Measurements from ENCODE around the gene DIPK2A. TPM values are rescaled to one million over a fixed set of nuclear protein-coding genes. Genes with fewer than 3 reads are reported as not detected.

DIPK2A gene
- total and polyA plus RNA-seq, 4 donors = 6.1 to 125 (median 17.8) TPM

DNA sequence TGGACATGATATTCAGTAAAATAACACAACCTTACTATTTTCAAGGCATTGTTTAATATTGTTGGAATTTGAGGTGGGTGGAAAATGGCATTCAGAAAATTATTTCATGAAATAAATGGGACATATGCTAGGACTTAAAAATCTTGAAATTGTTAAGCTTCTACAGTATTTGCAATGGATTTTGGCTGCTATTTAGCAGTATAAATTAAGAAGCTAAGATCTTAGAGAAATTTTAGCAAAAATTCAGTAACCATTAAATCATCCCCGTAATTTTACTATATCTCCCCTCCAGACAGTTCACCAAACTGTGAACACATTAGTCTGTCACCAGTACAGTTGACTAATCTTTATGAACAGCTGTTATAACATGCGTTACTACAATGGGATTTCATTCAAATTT is 8.2 kb downstream of the DIPK2A start:
- TF ChIP-seq, protein P1, sequence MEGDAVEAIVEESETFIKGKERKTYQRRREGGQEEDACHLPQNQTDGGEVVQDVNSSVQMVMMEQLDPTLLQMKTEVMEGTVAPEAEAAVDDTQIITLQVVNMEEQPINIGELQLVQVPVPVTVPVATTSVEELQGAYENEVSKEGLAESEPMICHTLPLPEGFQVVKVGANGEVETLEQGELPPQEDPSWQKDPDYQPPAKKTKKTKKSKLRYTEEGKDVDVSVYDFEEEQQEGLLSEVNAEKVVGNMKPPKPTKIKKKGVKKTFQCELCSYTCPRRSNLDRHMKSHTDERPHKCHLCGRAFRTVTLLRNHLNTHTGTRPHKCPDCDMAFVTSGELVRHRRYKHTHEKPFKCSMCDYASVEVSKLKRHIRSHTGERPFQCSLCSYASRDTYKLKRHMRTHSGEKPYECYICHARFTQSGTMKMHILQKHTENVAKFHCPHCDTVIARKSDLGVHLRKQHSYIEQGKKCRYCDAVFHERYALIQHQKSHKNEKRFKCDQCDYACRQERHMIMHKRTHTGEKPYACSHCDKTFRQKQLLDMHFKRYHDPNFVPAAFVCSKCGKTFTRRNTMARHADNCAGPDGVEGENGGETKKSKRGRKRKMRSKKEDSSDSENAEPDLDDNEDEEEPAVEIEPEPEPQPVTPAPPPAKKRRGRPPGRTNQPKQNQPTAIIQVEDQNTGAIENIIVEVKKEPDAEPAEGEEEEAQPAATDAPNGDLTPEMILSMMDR (IDR thresholded peaks at IDR 0.05; ENCODE audit: control extremely low read depth, extremely low read depth) = no peak
- no peak for ATAC-seq (ENCODE audit: insufficient read depth, low FRiP score)
- Histone ChIP-seq H3K4me1 (ENCODE audit: control insufficient read depth in 5 of 5, insufficient read depth in 5 of 5, low read length in 5 of 5) (peaks cover 0 to 31% (median 5%) of the 10 kb centered on the region in 5 donors), H3K36me3 (ENCODE audit: control insufficient read depth in 4 of 4, insufficient read depth in 4 of 4, low read length in 4 of 4) (peaks cover 0 to 9% (median 2%) of the 10 kb centered on the region in 4 donors), H3K27me3 (ENCODE audit: control insufficient read depth in 3 of 3, insufficient read depth in 3 of 3, low read length in 2 of 3) (no peaks in the 10 kb centered on the region), H3K4me3 (no peak overlapping the region), H3K9me3 (ENCODE audit: control insufficient read depth in 4 of 4, insufficient read depth in 3 of 4, low read length in 3 of 4) (no peaks in the 10 kb centered on the region), H3K27ac (ENCODE audit: low read depth in 1 of 2, low read length in 1 of 2) (no peak overlapping the region), H3K9ac (ENCODE audit: insufficient read depth in 1 of 2, low read length in 2 of 2) (no peak overlapping the region)
- 80 to 84% methylated on average over 2 of the region's 2 CpGs for WGBS, 2 donors
- peak in 1 of 3 donors; percentile 5 for DNase-seq

DNA sequence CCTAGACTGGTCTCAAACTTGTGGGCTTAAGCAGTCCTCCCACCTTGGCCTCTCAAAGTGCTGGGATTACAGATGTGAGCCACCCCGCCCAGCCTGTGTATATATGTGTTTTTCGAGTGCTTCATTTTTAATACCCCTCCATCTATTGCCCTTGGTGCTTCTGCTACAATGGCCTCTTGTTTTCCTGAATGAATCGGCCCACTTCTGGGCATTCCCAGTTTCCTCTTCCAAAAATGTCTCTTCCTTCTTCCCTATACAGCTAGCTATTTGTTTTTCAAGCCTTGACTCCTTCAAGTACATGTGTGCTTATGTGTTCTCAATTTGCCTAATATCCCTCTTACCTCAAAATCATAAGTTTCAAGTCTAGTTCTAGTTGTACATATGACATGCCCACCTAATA is 16.7 kb downstream of the DIPK2A start:
- H3K4me1 ChIP-seq (ENCODE audit: control insufficient read depth in 5 of 5, insufficient read depth in 5 of 5, low read length in 5 of 5) = peaks cover 0 to 7% (median 0%) of the 10 kb centered on the region in 5 donors
- H3K9ac ChIP-seq (ENCODE audit: insufficient read depth in 1 of 2, low read length in 2 of 2) = no peak overlapping the region
- DNase-seq (no peak), ATAC-seq (ENCODE audit: insufficient read depth, low FRiP score) (no peak)
- TF ChIP-seq, protein P1 (IDR thresholded peaks at IDR 0.05; ENCODE audit: control extremely low read depth, extremely low read depth) = no peak
- no peaks in the 10 kb centered on the region for H3K9me3 ChIP-seq (ENCODE audit: control insufficient read depth in 4 of 4, insufficient read depth in 3 of 4, low read length in 3 of 4)
- 82 to 84% methylated on average over 3 of the region's 3 CpGs for WGBS, 2 donors
- H3K27me3 ChIP-seq (ENCODE audit: control insufficient read depth in 3 of 3, insufficient read depth in 3 of 3, low read length in 2 of 3) = no peaks in the 10 kb centered on the region
- H3K4me3 ChIP-seq = no peak overlapping the region
- H3K27ac ChIP-seq (ENCODE audit: low read depth in 1 of 2, low read length in 1 of 2) = no peak overlapping the region
- H3K36me3 ChIP-seq (ENCODE audit: control insufficient read depth in 4 of 4, insufficient read depth in 4 of 4, low read length in 4 of 4) = peaks cover 0 to 16% (median 7%) of the 10 kb centered on the region in 4 donors

DNA sequence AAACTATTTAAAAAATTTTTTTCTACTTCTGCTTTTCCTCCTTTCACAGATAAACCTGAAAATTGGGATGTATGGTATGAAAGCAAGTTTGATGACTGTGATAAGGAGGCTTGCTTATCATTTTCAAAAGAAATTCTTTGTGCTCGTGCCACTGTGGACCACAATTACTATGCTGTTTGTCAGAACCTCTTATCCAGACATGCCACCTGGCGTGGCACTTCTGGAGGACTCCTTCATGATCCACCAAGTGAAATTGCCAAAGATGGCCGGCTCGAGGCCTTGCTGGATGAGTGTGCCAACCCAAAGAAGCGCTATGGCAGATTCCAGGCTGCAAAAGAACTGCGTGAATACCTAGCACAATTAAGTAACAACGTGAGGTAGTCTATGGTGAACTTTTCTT is 17.8 kb downstream of the DIPK2A start:
- Histone ChIP-seq H3K4me3 (no peak overlapping the region), H3K4me1 (ENCODE audit: control insufficient read depth in 5 of 5, insufficient read depth in 5 of 5, low read length in 5 of 5) (peaks cover 0 to 7% (median 0%) of the 10 kb centered on the region in 5 donors), H3K9me3 (ENCODE audit: control insufficient read depth in 4 of 4, insufficient read depth in 3 of 4, low read length in 3 of 4) (no peaks in the 10 kb centered on the region), H3K27ac (ENCODE audit: low read depth in 1 of 2, low read length in 1 of 2) (no peak overlapping the region), H3K27me3 (ENCODE audit: control insufficient read depth in 3 of 3, insufficient read depth in 3 of 3, low read length in 2 of 3) (no peaks in the 10 kb centered on the region), H3K9ac (ENCODE audit: insufficient read depth in 1 of 2, low read length in 2 of 2) (no peak overlapping the region), H3K36me3 (ENCODE audit: control insufficient read depth in 4 of 4, insufficient read depth in 4 of 4, low read length in 4 of 4) (peaks cover 0 to 16% (median 10%) of the 10 kb centered on the region in 4 donors)
- 93 to 94% methylated on average over 7 of the region's 7 CpGs for WGBS, 2 donors
- TF ChIP-seq, protein P1 (IDR thresholded peaks at IDR 0.05; ENCODE audit: control extremely low read depth, extremely low read depth) = no peak
- ATAC-seq (ENCODE audit: insufficient read depth, low FRiP score) = no peak
- DNase-seq = no peak

DNA sequence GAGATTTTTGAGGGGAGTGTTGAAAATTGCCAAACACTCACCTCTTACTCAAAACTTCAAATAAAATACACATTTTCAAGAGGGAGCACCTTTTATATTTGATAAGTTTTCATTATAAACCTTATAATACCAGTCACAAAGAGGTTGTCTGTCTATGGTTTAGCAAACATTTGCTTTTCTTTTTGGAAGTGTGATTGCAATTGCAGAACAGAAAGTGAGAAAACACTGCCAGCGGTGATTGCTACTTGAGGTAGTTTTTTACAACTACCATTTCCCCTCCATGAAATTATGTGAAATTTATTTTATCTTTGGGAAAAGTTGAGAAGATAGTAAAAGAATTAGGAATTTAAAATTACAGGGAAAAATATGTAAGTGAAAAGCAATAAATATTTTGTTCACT is 20.1 kb downstream of the DIPK2A start:
- Histone ChIP-seq H3K36me3 (ENCODE audit: control insufficient read depth in 4 of 4, insufficient read depth in 4 of 4, low read length in 4 of 4) (peaks cover 0 to 14% (median 6%) of the 10 kb centered on the region in 4 donors), H3K4me1 (ENCODE audit: control insufficient read depth in 5 of 5, insufficient read depth in 5 of 5, low read length in 5 of 5) (peaks cover 0 to 2% (median 0%) of the 10 kb centered on the region in 5 donors), H3K9ac (ENCODE audit: insufficient read depth in 1 of 2, low read length in 2 of 2) (no peak overlapping the region), H3K4me3 (no peak overlapping the region), H3K27me3 (ENCODE audit: control insufficient read depth in 3 of 3, insufficient read depth in 3 of 3, low read length in 2 of 3) (no peaks in the 10 kb centered on the region), H3K27ac (ENCODE audit: low read depth in 1 of 2, low read length in 1 of 2) (no peak overlapping the region), H3K9me3 (ENCODE audit: control insufficient read depth in 4 of 4, insufficient read depth in 3 of 4, low read length in 3 of 4) (no peaks in the 10 kb centered on the region)
- DNase-seq = peak in 2 of 3 donors; percentile 25 to 51
- TF ChIP-seq, protein P1 (IDR thresholded peaks at IDR 0.05; ENCODE audit: control extremely low read depth, extremely low read depth) = no peak
- no peak for ATAC-seq (ENCODE audit: insufficient read depth, low FRiP score)
- WGBS, 2 donors = 60 to 80% methylated on average over 1 of the region's 1 CpG

Data from lung (tissue), 12 donors.